ENCODE data around the gene PAF1.

The PAF1 gene

GRCh38 chr19:39401549-39402345, 10.8 kb upstream of the PAF1 start:
- H3K4me2 ChIP-seq (ENCODE audit: insufficient read depth, low read length) = peak overlapping the region; percentile 61
- H3K9ac ChIP-seq (ENCODE audit: low read depth, low read length) = peak overlapping the region; percentile 48
- 0 out of 2 replicates have a peak, but pooled peaks cover 5% of the 10 kb centered on the region for H4K20me1 ChIP-seq (ENCODE audit: insufficient read depth, low read length)
- H3K79me2 ChIP-seq (ENCODE audit: insufficient read depth, low read length) = no peaks in the 10 kb centered on the region
- H3K36me3 ChIP-seq (ENCODE audit: insufficient read depth, low read length) = peaks cover 13% of the 10 kb centered on the region
- H3K9me3 ChIP-seq (ENCODE audit: insufficient read depth, low read length, severe bottlenecking) = no peaks in the 10 kb centered on the region
- peak overlapping the region in 1 of 2 experiments; percentile 45; a peak in 2 of 4 replicates for H3K4me3 ChIP-seq (ENCODE audit: low read depth in 1 of 2, low read length in 2 of 2)
- no peaks in the 10 kb centered on the region for H3K27me3 ChIP-seq (ENCODE audit: insufficient read depth, low read length, poor library complexity)
- H3K4me1 ChIP-seq (ENCODE audit: insufficient read depth, low read length) = peaks cover 46% of the 10 kb centered on the region
- no peak for ATAC-seq (ENCODE audit: insufficient read depth, low read depth)
- peak overlapping the region; percentile 52 for H3K27ac ChIP-seq (ENCODE audit: low read length)
- no peak for TF ChIP-seq CTCF (IDR thresholded peaks at IDR 0.05; ENCODE audit: borderline replicate concordance, extremely low read depth, low read length, poor library complexity, severe bottlenecking)
- no peak for TF ChIP-seq EZH2 (IDR thresholded peaks at IDR 0.05; ENCODE audit: borderline replicate concordance, low read depth, low read length, severe bottlenecking)
- no peak for DNase-seq
- peak overlapping the region; percentile 67 for H2AFZ ChIP-seq (ENCODE audit: low read depth, low read length)

GRCh38 chr19:39401070-39401548, 10.2 kb upstream of the PAF1 start:
- ATAC-seq (ENCODE audit: insufficient read depth, low read depth) (no peak), DNase-seq (no peak)
- no peak overlapping the region for H3K4me2 ChIP-seq (ENCODE audit: insufficient read depth, low read length)
- 0 out of 2 replicates have a peak overlapping the region, but pooled peaks have one; percentile 11 for H3K27ac ChIP-seq (ENCODE audit: low read length)
- no peak overlapping the region for H2AFZ ChIP-seq (ENCODE audit: low read depth, low read length)
- TF ChIP-seq CTCF (IDR thresholded peaks at IDR 0.05; ENCODE audit: borderline replicate concordance, extremely low read depth, low read length, poor library complexity, severe bottlenecking) (no peak), EZH2 (IDR thresholded peaks at IDR 0.05; ENCODE audit: borderline replicate concordance, low read depth, low read length, severe bottlenecking) (no peak)
- no peaks in the 10 kb centered on the region for H3K79me2 ChIP-seq (ENCODE audit: insufficient read depth, low read length)
- peaks cover 43% of the 10 kb centered on the region for H3K4me1 ChIP-seq (ENCODE audit: insufficient read depth, low read length)
- no peak overlapping the region for H3K4me3 ChIP-seq (ENCODE audit: low read depth in 1 of 2, low read length in 2 of 2)
- no peaks in the 10 kb centered on the region for H3K27me3 ChIP-seq (ENCODE audit: insufficient read depth, low read length, poor library complexity)
- peaks cover 13% of the 10 kb centered on the region for H3K36me3 ChIP-seq (ENCODE audit: insufficient read depth, low read length)
- H3K9ac ChIP-seq (ENCODE audit: low read depth, low read length) = no peak overlapping the region
- 0 out of 2 replicates have a peak, but pooled peaks cover 5% of the 10 kb centered on the region for H4K20me1 ChIP-seq (ENCODE audit: insufficient read depth, low read length)
- no peaks in the 10 kb centered on the region for H3K9me3 ChIP-seq (ENCODE audit: insufficient read depth, low read length, severe bottlenecking)

- H3K4me1 ChIP-seq (ENCODE audit: insufficient read depth, low read length) = peaks cover 36% of the 10 kb centered on the region
- no peak overlapping the region for H3K4me3 ChIP-seq (ENCODE audit: low read depth in 1 of 2, low read length in 2 of 2)
- peaks cover 18% of the 10 kb centered on the region for H3K36me3 ChIP-seq (ENCODE audit: insufficient read depth, low read length)
- H4K20me1 ChIP-seq (ENCODE audit: insufficient read depth, low read length) = 0 out of 2 replicates have a peak, but pooled peaks cover 5% of the 10 kb centered on the region
- no peak overlapping the region for H2AFZ ChIP-seq (ENCODE audit: low read depth, low read length)
- H3K27me3 ChIP-seq (ENCODE audit: insufficient read depth, low read length, poor library complexity) = no peaks in the 10 kb centered on the region
- no peaks in the 10 kb centered on the region for H3K9me3 ChIP-seq (ENCODE audit: insufficient read depth, low read length, severe bottlenecking)
- H3K4me2 ChIP-seq (ENCODE audit: insufficient read depth, low read length) = no peak overlapping the region
- H3K27ac ChIP-seq (ENCODE audit: low read length) = no peak overlapping the region
- DNase-seq = no peak
- TF ChIP-seq EZH2 (IDR thresholded peaks at IDR 0.05; ENCODE audit: borderline replicate concordance, low read depth, low read length, severe bottlenecking) = no peak
- no peak for TF ChIP-seq CTCF (IDR thresholded peaks at IDR 0.05; ENCODE audit: borderline replicate concordance, extremely low read depth, low read length, poor library complexity, severe bottlenecking)
- no peaks in the 10 kb centered on the region for H3K79me2 ChIP-seq (ENCODE audit: insufficient read depth, low read length)
- no peak for ATAC-seq (ENCODE audit: insufficient read depth, low read depth)
- no peak overlapping the region for H3K9ac ChIP-seq (ENCODE audit: low read depth, low read length)
Measured at GRCh38 chr19:39400061-39400460, 9.2 kb upstream of the PAF1 start.

Measured in DND-41 (cell line).